Vagina (tissue), 2 donors: ENCODE data around the gene SIGMAR1.
A peak's percentile ranks its signal among the peaks of the same experiment; 100 is the strongest.

Experiments
- CTCF ChIP-seq, 3 experiments: fragments of 450-650 bp in 2 of 3; fragments of 200-600 bp in 1 of 3; sonication (generic) in 1 of 3; IDR thresholded peaks; one replicate each; pipeline ENCODE4 v1.5.1; 2017 to 2019; ENCODE audit warnings: antibody characterized with exemption in 3 of 3, mild to moderate bottlenecking in 2 of 3, moderate library complexity in 2 of 3
- POLR2A ChIP-seq, 2 donors: fragments of 450-650 bp; IDR thresholded peaks; one replicate each; pipeline ENCODE4 v1.6.1; 2017; ENCODE audit warnings: antibody characterized with exemption in 2 of 2, mild to moderate bottlenecking in 2 of 2, moderate library complexity in 2 of 2

- TF ChIP-seq CTCF (IDR thresholded peaks at IDR 0.05) (no peak), POLR2A (IDR thresholded peaks at IDR 0.05) (peak in 1 of 2 donors; percentile 82)
These were observed 25.5 kb downstream of the SIGMAR1 start, which contains the start of gene RPP25L for GRCh38 chr9:34611811-34612787.
